IPS-18a (cell line): ENCODE measurements around the gene RPTN.
"Not testable (repeated sequence)": the region's sequence is repeated elsewhere in the genome, so short reads cannot be mapped to it uniquely, and the experiment has no call there.

Experiments used
- H3K27ac ChIP-seq: one replicate; pipeline ENCODE4 v1.5.1; 2013; ENCODE audit warnings: low read length
- H3K27me3 ChIP-seq: one replicate; pipeline ENCODE4 v1.6.1; 2013; ENCODE audit warnings: mild to moderate bottlenecking, low read length; ENCODE audit not compliant: control insufficient read depth, insufficient read depth
- H3K36me3 ChIP-seq: one replicate; pipeline ENCODE4 v1.6.1; 2013; ENCODE audit warnings: low read depth, low read length; ENCODE audit not compliant: control insufficient read depth
- H3K4me1 ChIP-seq: one replicate; pipeline ENCODE4 v1.6.1; 2013; ENCODE audit warnings: low read depth, low read length; ENCODE audit not compliant: control insufficient read depth
- H3K4me3 ChIP-seq: one replicate; pipeline ENCODE4 v1.5.1; 2013; ENCODE audit warnings: low read length
- H3K9ac ChIP-seq: one replicate; pipeline ENCODE4 v1.6.1; 2013; ENCODE audit warnings: mild to moderate bottlenecking, low read length, moderate library complexity
- H3K9me3 ChIP-seq: one replicate; pipeline ENCODE4 v1.6.1; 2013; ENCODE audit warnings: low read depth, low read length; ENCODE audit not compliant: control insufficient read depth

Gene RPTN

DNA sequence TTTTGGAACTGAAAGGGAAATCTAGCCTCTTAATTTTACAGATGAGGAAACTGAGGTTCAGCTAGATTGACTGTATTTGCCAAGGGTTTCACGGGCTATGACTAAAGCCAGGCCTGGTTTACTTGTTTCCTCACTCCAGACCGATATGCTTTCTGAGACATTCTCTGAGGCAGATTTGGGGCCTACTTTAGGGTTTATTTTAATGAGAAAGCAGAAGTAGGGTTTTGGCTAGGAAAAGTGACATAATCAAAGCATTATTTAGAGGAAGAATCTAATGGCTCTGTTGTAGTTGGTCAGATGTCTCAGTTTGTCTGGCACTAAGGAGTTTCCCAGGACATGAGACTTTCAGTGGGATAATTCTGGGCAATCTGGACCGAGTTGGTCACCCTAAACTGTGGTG is 1.5 kb upstream of the RPTN start:
- Histone ChIP-seq H3K27me3 (no peaks in the 10 kb centered on the region), H3K4me1 (no peaks in the 10 kb centered on the region), H3K9ac (no peak overlapping the region), H3K4me3 (no peak overlapping the region), H3K27ac (no peak overlapping the region), H3K9me3 (peaks cover 67% of the 10 kb centered on the region), H3K36me3 (no peaks in the 10 kb centered on the region)

DNA sequence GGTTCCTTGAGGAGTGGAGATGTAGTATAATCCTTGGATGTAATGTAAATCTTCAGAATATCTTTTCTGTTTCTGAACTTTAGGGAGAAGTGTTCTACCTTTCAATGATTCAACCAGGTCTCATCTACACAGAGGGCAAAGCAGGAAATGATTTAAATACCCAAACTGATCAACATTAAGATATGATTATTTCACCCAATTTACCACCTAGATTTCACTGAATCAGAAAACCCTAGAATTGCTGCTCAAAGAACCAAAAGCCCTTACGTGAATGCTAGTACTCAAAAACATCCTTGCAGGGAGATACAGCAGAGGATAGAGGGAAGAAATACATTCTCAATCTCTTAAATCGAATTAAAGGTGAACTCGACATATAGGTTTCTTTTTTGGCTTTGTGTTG is 5.0 kb downstream of the RPTN start:
- H3K36me3 ChIP-seq: no peaks in the 10 kb centered on the region
- no peaks in the 10 kb centered on the region for H3K4me1 ChIP-seq
- peaks cover 74% of the 10 kb centered on the region for H3K9me3 ChIP-seq
- H3K27ac ChIP-seq: no peak overlapping the region
- no peak overlapping the region for H3K4me3 ChIP-seq
- no peaks in the 10 kb centered on the region for H3K27me3 ChIP-seq
- H3K9ac ChIP-seq: no peak overlapping the region

DNA sequence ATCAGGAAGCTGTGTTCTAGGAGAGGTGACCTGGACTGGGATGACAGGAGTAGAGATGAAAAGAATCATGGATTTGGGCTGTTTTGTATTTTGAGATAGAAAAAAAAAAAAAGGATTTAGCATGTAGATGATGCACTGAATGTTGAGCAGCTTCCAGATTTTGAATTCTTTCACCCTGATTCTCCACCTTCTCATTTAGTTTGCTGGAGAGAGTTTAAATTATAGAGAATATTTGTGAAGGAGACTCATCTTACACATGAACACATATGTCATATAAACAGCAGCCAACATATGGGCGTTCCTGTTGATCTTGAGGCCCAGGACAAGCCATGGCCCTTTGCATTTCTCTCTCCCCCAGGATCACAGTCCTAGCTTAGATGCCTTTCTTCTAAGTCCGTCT is 7.4 kb downstream of the RPTN start:
- H3K9ac ChIP-seq: no peak overlapping the region
- H3K27ac ChIP-seq: no peak overlapping the region
- H3K9me3 ChIP-seq: peaks cover 75% of the 10 kb centered on the region
- H3K36me3 ChIP-seq: no peaks in the 10 kb centered on the region
- H3K4me3 ChIP-seq: no peak overlapping the region
- H3K27me3 ChIP-seq: no peaks in the 10 kb centered on the region
- H3K4me1 ChIP-seq: no peaks in the 10 kb centered on the region

DNA sequence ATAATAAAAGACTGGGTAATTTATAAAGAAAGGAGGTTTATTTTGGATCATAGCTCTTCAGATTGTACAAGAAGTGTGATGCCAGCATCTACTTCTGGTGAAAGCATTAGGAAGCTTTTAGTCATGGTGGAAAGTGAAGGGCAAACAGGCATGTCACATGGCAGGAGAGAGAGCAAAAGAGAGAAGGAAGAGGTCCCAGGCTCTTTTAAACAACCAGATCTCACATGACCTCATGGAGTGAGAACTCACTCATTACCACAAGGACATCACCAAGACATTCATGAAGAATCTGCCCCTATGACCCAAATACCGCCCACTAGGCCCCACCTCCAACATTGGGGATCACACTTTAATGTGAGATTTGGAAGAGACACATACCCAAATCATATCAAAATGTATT is 10.0 kb downstream of the RPTN start:
- H3K9me3 ChIP-seq: peaks cover 66% of the 10 kb centered on the region
- no peaks in the 10 kb centered on the region for H3K27me3 ChIP-seq

DNA sequence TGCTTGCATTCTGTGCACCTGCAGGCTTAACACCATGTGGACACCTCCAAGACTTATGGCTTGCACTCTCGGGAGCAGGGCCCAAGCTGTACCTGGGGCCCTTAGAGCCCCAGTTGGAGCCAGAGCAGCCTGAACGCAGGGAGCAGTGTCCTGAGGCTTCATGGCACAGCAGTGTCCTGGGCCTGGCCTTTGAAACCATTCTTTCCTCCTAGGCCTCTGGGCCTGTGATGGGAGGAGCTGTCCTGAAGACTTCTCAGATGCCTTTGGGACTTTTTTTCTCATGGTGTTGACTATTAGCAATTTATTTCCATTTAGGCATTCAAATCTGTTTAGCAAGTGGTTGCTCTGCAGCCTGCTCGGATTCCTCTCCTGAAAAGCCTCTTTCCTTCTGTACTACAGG is 11.0 kb downstream of the RPTN start:
- no peak overlapping the region for H3K27ac ChIP-seq
- no peaks in the 10 kb centered on the region for H3K27me3 ChIP-seq

More for the DNA sequence above, 10.0 kb downstream of the RPTN start:
- Histone ChIP-seq H3K4me3 (no peak overlapping the region), H3K9ac (no peak overlapping the region), H3K36me3 (no peaks in the 10 kb centered on the region), H3K4me1 (no peaks in the 10 kb centered on the region), H3K27ac (no peak overlapping the region)

DNA sequence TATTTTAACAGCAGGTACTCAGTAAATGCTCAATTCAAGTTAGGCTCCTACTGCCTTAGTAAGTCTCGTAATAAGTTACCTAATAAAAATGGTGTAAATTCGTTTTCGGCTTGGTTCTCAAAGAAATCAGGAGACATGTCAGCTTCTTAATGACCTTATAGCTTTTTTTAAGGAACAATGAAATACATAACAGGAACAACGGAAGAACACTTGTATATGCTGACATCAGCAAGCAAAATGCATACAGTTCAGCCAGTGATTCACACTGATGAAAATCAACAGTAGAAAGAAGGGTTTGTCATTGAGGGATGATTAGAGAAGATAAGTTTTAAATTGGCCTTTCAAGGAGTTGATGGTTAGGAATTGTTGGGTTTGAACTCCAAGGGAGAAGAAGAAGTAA is 13.3 kb downstream of the RPTN start:
- Histone ChIP-seq H3K4me3 (no peak overlapping the region), H3K9me3 (peaks cover 53% of the 10 kb centered on the region), H3K27me3 (no peaks in the 10 kb centered on the region), H3K27ac (no peak overlapping the region), H3K4me1 (no peaks in the 10 kb centered on the region), H3K9ac (no peak overlapping the region), H3K36me3 (no peaks in the 10 kb centered on the region)

More for the DNA sequence above, 11.0 kb downstream of the RPTN start:
- H3K9me3 ChIP-seq: peaks cover 63% of the 10 kb centered on the region
- no peak overlapping the region for H3K4me3 ChIP-seq
- H3K9ac ChIP-seq: no peak overlapping the region
- H3K36me3 ChIP-seq: no peaks in the 10 kb centered on the region
- H3K4me1 ChIP-seq: no peaks in the 10 kb centered on the region

DNA sequence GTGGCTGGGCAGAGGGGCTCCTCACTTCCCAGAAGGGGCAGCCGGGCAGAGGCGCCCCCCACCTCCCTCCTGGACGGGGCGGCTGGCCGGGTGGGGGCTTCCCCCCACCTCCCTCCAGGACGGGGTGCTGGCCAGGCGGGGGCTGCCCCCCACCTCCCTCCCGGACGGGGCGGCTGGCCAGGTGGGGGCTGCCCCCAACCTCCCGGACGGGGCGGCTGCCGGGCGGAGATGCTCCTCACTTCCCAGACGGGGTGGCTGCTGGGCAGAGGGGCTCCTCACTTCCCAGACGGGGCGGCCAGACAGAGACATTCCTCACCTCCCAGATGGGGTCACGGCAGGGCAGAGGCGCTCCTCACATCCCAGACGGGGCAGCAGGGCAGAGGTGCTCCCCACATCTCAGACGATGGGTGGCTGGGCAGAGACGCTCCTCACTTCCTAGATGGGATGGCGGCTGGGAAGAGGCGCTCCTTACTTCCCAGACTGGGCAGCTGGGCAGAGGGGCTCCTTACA is 14.3 kb downstream of the RPTN start:
- peaks cover 53% of the 10 kb centered on the region for H3K9me3 ChIP-seq
- not testable (repeated sequence) for H3K27me3 ChIP-seq, H3K9ac ChIP-seq, H3K4me1 ChIP-seq, H3K36me3 ChIP-seq, H3K4me3 ChIP-seq, H3K27ac ChIP-seq

DNA sequence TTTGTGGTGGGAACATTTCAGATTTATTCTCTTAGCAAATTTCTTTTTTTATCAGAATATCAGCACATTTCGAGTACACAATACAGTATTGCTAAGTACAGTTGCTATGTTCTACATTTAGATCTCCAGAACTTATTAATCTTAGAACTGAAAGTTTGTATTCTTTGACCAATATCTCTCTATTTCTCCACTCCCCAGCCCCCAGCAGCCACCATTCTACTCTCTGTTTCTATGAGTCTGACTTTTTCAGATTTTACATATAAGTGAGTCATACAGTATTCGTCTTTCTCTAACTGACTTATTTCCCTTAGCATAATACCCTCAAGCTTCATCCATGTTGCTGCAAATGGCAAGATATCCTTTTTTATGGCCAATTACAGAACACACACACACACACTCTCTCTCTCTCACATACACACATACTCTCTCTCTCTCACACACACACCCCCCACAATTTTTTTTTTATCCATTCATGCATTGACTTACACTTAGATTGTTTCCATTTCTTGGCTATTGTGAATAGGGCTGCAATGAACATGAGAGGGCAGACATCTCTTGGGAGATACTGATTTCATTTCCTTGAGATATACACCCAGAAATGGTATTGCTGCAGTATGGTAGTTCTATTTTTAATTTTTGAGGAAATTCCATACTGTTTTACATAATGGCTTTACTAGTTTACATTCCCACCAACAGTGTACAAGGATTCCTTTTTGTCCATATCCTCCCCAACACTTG is 15.7 kb downstream of the RPTN start:
- no peaks in the 10 kb centered on the region for H3K27me3 ChIP-seq
- H3K9me3 ChIP-seq: peaks cover 45% of the 10 kb centered on the region
- H3K9ac ChIP-seq: no peak overlapping the region
- H3K4me1 ChIP-seq: no peaks in the 10 kb centered on the region
- no peaks in the 10 kb centered on the region for H3K36me3 ChIP-seq
- H3K27ac ChIP-seq: no peak overlapping the region
- H3K4me3 ChIP-seq: no peak overlapping the region

DNA sequence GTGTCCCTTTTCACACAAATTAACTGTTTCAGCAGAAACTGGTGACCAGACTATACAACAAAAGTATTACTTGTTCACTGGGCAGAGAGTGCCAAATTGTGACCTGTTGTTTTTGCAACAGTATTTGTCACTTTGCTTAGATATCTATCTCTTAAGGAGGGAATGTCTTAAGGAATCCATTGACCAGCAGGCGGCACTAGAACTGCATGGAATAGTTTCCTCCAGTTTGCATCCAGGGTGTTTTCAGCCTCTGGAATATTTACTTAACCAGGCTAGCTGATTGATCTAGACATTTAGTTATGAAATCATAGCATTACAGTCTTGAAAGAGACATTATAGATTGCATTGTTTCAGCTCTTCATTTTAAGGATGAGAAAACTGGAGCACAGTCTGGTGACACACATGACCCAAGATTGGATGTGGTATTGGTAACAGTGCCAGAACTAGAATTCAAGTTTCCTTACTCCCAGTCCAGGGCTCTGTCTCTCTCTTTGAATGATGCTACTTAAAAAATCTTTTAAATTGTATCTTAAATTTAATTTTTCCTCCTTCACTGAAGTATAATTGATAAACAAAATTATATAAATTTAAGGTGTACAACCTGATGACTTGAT is 16.9 kb downstream of the RPTN start:
- H3K27me3 ChIP-seq: no peaks in the 10 kb centered on the region
- H3K27ac ChIP-seq: no peak overlapping the region

DNA sequence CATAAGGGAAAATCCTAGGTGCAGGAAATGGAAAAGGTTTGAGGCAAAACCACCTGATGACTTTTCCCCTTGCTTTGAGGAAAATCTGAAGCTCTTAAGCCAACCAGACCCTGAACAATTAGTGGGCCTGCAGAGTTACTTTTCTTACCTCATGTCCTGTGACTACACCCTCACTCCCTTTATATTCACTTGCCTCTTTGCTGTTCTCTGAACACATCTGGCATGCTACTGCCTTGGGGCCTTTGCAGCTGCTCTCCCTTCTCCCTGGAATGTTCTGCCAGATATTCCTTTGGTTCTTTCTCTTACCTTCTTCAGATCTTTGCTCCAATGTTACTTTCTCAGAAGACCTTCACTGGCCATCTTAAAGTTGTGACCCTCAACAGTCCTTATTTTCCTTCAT is 21.8 kb downstream of the RPTN start:
- H3K27me3 ChIP-seq: no peaks in the 10 kb centered on the region
- no peak overlapping the region for H3K4me3 ChIP-seq
- peaks cover 66% of the 10 kb centered on the region for H3K9me3 ChIP-seq
- no peaks in the 10 kb centered on the region for H3K36me3 ChIP-seq
- H3K9ac ChIP-seq: no peak overlapping the region
- H3K4me1 ChIP-seq: no peaks in the 10 kb centered on the region
- no peak overlapping the region for H3K27ac ChIP-seq

More for the DNA sequence above, 16.9 kb downstream of the RPTN start:
- Histone ChIP-seq H3K4me1 (no peaks in the 10 kb centered on the region), H3K9ac (no peak overlapping the region), H3K4me3 (no peak overlapping the region), H3K9me3 (peaks cover 46% of the 10 kb centered on the region), H3K36me3 (no peaks in the 10 kb centered on the region)

DNA sequence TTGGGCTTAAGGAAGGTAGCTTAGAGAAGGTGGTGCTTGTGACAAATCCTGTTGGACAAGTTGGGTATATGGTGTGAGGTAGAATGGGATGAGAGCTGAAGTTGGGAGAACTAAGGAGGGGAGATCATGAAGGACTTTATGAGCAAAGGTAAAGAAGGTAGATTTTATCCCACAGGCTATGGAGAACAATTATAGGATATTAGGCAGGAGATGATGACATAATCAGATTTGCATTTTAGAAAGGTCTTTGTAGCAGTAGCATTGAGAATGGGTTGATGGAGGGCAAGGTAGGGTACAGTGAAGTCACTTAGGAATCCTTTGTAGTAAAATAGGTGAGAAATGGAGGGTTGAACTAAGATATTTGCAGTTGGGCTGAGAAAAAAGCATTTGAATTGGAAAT is 28.8 kb downstream of the RPTN start:
- H3K9ac ChIP-seq: no peak overlapping the region
- no peaks in the 10 kb centered on the region for H3K4me1 ChIP-seq
- H3K27ac ChIP-seq: no peak overlapping the region
- H3K36me3 ChIP-seq: no peaks in the 10 kb centered on the region
- H3K9me3 ChIP-seq: peaks cover 67% of the 10 kb centered on the region
- H3K27me3 ChIP-seq: no peaks in the 10 kb centered on the region
- no peak overlapping the region for H3K4me3 ChIP-seq

DNA sequence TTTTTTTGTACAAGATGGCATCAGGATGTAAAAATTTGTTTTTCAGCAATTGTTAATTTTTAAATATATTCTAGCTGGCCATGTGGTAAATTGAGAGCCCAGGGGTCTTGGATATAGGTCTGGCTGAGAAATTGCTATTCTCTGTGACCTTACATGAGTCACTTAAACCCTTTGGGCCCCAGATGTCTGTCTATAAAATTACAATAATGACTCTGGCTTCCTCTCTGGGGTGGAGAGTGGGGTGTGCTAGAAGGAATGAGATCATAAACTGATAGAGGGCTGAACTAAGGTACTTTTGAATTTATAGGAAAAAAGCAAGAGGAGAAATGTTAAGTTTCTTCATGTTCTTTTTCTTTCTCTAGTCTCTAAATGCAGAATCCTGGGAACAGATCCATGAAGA is 31.4 kb downstream of the RPTN start:
- Histone ChIP-seq H3K36me3 (no peaks in the 10 kb centered on the region), H3K9ac (no peak overlapping the region), H3K4me3 (no peak overlapping the region), H3K9me3 (peaks cover 60% of the 10 kb centered on the region), H3K4me1 (no peaks in the 10 kb centered on the region), H3K27me3 (no peaks in the 10 kb centered on the region), H3K27ac (no peak overlapping the region)
